ENCODE results near the gene POU4F1.
A peak's percentile ranks its signal among the peaks of the same experiment; 100 is the strongest.
"Not testable (repeated sequence)": the region's sequence is repeated elsewhere in the genome, so short reads cannot be mapped to it uniquely, and the experiment has no call there.

The POU4F1 gene, protein sequence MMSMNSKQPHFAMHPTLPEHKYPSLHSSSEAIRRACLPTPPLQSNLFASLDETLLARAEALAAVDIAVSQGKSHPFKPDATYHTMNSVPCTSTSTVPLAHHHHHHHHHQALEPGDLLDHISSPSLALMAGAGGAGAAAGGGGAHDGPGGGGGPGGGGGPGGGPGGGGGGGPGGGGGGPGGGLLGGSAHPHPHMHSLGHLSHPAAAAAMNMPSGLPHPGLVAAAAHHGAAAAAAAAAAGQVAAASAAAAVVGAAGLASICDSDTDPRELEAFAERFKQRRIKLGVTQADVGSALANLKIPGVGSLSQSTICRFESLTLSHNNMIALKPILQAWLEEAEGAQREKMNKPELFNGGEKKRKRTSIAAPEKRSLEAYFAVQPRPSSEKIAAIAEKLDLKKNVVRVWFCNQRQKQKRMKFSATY

GRCh38 chr13:78603240-78603957 is at the start of gene POU4F1:
POU4F1 (minus strand) TSS chr13:78603552; CDS start chr13:78603326, 226 bp downstream.
- DNase-seq = peak; percentile 95

- DNase-seq = no peak
Measured at GRCh38 chr13:78652651-78653050, 49.3 kb upstream of the POU4F1 start.

DNA sequence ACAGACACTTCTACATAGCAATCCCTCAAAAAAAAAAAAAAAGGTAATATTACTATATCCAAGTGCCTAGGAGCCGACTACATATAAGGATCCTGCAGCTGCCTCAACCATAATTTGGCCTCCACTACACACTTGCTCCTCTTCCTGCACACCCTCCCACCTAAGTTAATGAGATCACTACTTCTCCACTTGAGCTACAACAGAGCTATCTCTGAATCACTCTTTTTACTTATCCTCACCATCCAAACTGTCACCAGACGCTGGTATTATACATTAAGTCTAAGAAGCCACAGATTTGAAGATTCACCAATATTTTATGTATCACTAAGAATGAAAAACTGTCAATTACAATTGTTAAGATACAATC is 47.3 kb upstream of the POU4F1 start:
- DNase-seq = no peak

- DNase-seq = no peak
Measured at GRCh38 chr13:78649997-78650716, 46.8 kb upstream of the POU4F1 start.

GRCh38 chr13:78647109-78647678 is 43.8 kb upstream of the POU4F1 start:
- not testable (repeated sequence) for DNase-seq

GRCh38 chr13:78638216-78638615 is 34.9 kb upstream of the POU4F1 start:
- no peak for DNase-seq

GRCh38 chr13:78636495-78636894 is 33.1 kb upstream of the POU4F1 start:
- no peak for DNase-seq

DNA sequence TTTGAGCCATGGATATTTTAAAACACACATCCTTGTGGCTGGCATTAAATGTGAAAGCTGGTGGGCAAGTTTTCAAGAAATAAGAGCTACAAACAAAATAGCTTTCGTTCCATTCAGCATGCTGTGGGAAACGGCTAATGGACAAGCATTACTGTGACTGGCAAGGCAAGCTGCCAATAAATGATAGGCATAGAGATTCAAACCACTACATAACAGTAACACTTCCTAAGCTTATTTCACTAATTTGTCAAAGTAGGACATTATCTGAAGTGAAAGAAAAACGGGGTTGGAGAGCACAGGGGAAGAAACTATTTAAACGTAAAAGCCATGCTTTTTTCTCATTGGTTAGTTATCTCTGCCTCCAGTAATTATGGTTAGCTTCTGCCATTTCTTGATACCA is 29.6 kb upstream of the POU4F1 start:
- DNase-seq = no peak

DNA sequence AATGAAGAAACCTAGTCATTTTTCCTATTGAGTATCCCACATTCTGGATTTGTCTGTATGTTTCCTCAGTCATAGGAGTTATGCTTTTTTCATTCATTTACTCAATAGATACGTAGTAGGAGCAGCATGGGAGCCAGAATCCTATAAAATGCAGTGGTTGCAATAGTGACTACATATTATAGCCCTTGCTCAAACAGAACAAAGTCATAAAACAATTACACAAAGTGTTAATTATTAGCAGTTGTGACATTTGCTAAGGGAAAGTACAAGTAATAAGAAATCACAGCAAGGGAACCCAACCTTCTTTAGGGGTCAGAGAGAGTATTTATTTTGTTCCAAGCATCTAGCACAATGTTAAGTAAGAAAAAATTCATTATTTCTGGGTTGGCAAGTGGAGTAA is 27.7 kb upstream of the POU4F1 start:
- no peak for DNase-seq

DNA sequence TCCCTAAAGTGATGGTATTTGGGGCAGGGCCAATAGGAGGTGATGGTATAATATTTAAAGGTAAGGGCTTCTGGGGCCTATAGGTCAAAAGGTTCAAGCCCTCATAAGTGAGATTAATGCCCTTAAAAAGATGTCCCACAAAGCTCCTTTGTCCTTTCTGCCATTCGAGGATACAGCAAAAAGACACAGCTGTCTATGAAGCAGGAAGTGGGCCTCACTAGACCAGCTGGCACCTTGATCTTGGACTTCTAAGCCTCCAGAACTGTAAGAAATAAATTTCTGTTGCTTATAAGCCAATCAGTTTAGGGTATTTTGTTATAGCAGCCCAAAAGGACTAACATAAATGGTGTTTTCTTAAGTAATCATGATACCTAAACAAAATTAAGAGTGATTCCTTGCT is 27.2 kb upstream of the POU4F1 start:
- DNase-seq = no peak

- no peak for DNase-seq
Measured at GRCh38 chr13:78625384-78625783, 22.0 kb upstream of the POU4F1 start.

GRCh38 chr13:78623132-78623531 is 19.8 kb upstream of the POU4F1 start:
- no peak for DNase-seq

GRCh38 chr13:78620936-78621470 is 17.7 kb upstream of the POU4F1 start:
- DNase-seq = no peak

DNA sequence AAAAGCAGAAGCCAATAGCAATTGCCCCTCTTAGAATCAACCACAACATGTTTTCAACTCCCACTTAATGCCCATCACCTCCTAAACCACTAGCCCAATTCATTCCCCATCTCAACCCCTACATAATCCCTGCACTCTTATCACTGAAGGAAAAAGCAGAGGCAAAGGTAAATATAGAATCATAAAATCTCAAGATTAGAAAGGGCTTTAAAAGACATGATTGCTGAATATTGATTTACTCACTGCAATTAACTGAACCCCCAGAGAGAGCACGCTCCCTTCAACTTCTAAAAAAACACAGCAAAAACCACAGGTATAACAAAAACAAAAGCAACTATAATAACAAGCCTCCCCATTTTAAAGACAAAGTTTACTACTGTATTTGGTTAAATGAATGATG is 15.1 kb upstream of the POU4F1 start:
- no peak for DNase-seq

GRCh38 chr13:78611040-78611439 is 7.7 kb upstream of the POU4F1 start:
- no peak for DNase-seq

DNA sequence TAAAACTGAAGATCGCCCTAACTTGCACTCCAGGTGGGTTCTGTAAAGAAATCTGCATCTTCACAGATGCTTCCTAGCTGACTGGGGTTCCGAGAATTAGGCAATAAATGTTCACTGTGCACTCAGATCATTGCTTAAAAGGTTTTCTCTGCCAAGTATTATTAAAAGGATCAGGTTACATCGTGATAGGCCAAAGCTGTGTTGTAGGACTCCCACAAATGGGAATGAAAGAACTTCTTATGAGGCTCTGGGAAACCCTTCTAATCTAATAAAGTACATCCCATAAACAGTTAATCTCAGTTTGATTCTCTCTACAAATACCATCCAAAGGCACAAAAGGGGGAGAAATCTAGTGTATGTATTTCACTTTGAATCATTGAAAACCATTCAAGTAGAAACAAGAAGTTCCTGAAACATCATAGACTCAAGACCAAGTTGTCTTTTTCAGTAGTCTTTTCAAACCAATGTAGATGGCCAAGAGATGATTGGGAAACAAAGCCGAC is 7.1 kb upstream of the POU4F1 start:
- DNase-seq = peak; percentile 41

GRCh38 chr13:78609464-78610205 is 6.3 kb upstream of the POU4F1 start:
- DNase-seq = peak; percentile 41

DNA sequence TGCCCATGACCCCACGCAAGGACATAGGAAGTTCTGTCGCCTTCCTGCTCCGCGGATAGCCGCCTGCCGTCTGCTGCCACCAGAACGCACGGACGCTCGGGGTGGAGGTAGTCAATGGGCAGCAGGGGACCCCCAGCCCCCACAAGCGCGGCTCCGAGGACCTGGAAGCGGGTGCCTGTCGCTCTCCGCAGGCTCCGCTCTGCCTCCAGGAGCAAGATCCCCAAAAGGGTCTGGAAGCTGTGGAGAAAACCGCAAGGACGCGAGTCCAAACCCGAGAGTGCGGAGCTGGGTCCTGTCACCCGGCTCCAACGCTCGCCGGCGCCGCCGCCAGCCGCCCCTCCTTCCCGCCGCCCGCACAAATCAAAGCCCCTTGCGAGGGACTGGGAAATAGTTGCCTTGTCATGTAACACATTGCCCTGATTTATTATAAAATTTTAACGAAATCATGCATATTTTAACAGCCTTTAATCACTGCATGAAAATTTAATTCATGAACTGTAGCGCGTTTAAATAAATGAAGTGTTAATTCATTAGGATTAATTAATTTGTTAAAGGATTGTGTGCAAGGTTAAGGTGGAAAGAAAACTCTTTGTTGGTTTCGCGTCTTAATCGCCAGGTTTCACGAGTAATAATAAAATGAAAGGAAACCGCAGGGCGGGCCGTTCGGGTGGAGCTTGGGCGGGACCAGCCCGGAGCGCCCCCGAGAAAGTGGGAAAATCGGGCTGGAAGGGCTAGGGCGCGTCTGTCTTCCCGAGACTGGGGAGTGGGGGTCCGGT is 5.5 kb upstream of the POU4F1 start:
- no peak for DNase-seq

GRCh38 chr13:78608252-78608687 is 4.9 kb upstream of the POU4F1 start:
- no peak for DNase-seq

DNA sequence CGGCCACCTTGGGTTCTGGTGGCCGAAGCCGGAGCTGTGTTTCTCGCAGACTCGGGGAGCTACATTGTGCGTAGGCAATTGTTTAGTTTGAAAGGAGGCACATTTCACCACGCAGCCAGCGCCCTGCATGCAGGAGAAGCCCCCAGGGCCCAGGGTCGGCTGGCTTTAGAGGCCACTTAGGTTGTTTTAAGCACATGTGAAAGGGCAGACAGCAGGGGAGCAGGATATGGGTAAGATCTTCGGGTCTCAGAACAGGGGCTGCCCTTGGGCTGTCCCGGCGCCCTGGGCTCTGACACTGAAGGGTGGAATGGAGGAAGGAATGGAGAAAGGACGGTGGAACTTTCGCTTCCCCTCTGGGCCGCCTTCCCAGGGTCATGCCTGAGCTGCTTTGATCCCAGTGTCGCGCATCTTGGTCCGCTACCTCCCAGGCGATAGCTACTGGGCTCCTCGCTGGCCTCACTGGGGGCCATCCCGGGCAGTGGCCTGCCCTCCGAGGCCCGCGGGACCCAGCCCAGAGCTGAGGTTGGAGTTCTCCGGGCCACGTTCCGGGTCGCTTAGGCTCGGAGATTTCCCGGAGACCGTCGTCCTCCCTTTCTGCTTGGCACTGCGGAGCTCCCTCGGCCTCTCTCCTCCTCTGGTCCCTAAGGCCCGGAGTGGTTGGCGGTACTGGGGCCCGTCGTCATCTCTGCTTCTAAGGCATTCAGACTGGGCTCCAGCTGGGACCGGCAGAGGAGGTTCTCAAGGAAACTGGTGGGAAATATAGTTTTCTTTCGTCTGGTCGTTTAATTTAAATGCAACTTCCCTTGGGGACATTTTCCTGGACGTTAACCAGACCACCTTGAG is 4.3 kb upstream of the POU4F1 start:
- no peak for DNase-seq

Measured in NCI-H526 treated with DMSO at 0.1 percent for 48 hours (cell line).